Glutamatergic neuron (in vitro differentiated cells): Measurements from ENCODE around the gene TOP3A. TPM values are rescaled to one million over a fixed set of nuclear protein-coding genes. Genes with fewer than 3 reads are reported as not detected.

Experiments
- DNase-seq: peaks from one replicate; pipeline ENCODE4 v3.0.0; 2022
- H3K27ac Mint-ChIP-seq: one replicate; pipeline ENCODE4 v1.8.0; 2020; ENCODE audit warnings: mild to moderate bottlenecking, mixed read lengths, inconsistent platforms; ENCODE audit not compliant: unreplicated experiment
- H3K27me3 Mint-ChIP-seq: one replicate; pipeline ENCODE4 v1.8.0; 2020; ENCODE audit warnings: mild to moderate bottlenecking, moderate library complexity, mixed read lengths, inconsistent platforms; ENCODE audit not compliant: unreplicated experiment
- H3K36me3 Mint-ChIP-seq: one replicate; pipeline ENCODE4 v1.8.0; 2020; ENCODE audit warnings: mild to moderate bottlenecking, mixed read lengths, inconsistent platforms; ENCODE audit not compliant: unreplicated experiment
- H3K4me1 Mint-ChIP-seq: one replicate; pipeline ENCODE4 v1.8.0; 2020; ENCODE audit warnings: mild to moderate bottlenecking, low read depth, mixed read lengths, inconsistent platforms; ENCODE audit not compliant: unreplicated experiment
- H3K4me3 Mint-ChIP-seq: one replicate; pipeline ENCODE4 v1.8.0; 2020; ENCODE audit warnings: mild to moderate bottlenecking, mixed read lengths, inconsistent platforms; ENCODE audit not compliant: unreplicated experiment
- H3K9me3 Mint-ChIP-seq: one replicate; pipeline ENCODE4 v1.8.0; 2020; ENCODE audit warnings: mild to moderate bottlenecking, moderate library complexity, mixed read lengths, inconsistent platforms; ENCODE audit not compliant: unreplicated experiment
- CTCF ChIP-seq: fragments of 200-600 bp; sonication (generic); IDR thresholded peaks from one replicate; pipeline ENCODE4 v1.5.0; 2021; ENCODE audit not compliant: partially characterized antibody, unreplicated experiment
- total RNA-seq: library from RNA; stranded (reverse); fragmentation: NEBNext Ultra II Directional; extraction: Animal tissue kit (Norgen Biotek cat#: 25700); gene quantifications from one replicate; pipeline ENCODE4 v1.2.1, GENCODE V29; 2021; ENCODE audit not compliant: unreplicated experiment

The TOP3A gene
- total RNA-seq, 1 donor from 2014 or later, result 58.6 TPM

GRCh38 chr17:18250259-18250658 lies 64.5 kb downstream of the TOP3A start:
- peaks cover 7% of the 10 kb centered on the region for H3K4me1 Mint-ChIP-seq
- no peak for TF ChIP-seq CTCF
- no peaks in the 10 kb centered on the region for H3K36me3 Mint-ChIP-seq
- no peak for DNase-seq
- no peak overlapping the region for H3K27ac Mint-ChIP-seq
- no peak overlapping the region for H3K4me3 Mint-ChIP-seq
- peaks cover 16% of the 10 kb centered on the region for H3K27me3 Mint-ChIP-seq
- peaks cover 8% of the 10 kb centered on the region for H3K9me3 Mint-ChIP-seq

DNA sequence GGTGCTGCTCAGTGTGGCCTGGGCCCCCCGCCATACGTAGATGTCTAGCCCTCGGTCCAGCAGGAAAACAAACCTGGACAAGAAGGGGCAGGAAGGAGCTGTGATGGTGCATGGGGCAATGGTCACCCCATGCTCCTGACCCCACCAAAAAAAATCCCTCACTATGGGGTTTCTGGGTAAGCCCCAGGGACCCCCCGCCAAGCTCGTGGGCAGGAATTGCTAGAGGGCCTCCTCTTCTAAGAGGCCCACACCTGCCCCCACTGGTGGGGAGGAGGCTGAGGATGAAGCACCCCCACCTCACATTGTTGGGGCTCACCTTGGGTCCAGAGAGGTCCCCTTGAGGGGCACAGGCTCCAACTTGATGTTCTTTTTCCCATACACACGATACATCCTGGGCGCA lies 66.0 kb downstream of the TOP3A start:
- no peak for DNase-seq
- Mint-ChIP-seq H3K36me3 (no peaks in the 10 kb centered on the region), H3K9me3 (peaks cover 8% of the 10 kb centered on the region), H3K27ac (no peak overlapping the region), H3K4me1 (peaks cover 7% of the 10 kb centered on the region), H3K4me3 (no peak overlapping the region), H3K27me3 (peaks cover 16% of the 10 kb centered on the region)
- TF ChIP-seq CTCF, result no peak

GRCh38 chr17:18248300-18248731 lies 66.5 kb downstream of the TOP3A start:
- H3K9me3 Mint-ChIP-seq, result peaks cover 8% of the 10 kb centered on the region

DNA sequence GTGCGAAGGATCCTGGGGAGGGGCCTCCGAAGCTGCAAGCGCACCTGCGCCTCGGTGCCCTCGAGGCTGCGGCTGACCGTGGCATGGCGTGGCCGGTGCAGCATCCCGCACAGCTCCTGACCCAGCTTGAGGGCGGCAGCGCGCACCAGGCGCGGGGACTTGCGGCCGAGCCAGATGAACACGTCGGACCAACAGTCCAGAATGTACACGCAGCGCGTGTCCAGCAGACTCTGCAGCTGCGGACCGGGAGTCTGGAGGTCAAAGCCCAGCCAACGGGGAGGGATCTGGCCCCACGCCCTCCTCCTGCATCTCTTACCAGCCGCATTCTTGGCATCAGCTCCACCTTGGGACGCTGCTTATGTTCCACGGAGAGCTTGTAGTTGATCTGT lies 67.2 kb downstream of the TOP3A start:
- peaks cover 7% of the 10 kb centered on the region for H3K4me1 Mint-ChIP-seq
- peak overlapping the region; percentile 52 for H3K4me3 Mint-ChIP-seq
- DNase-seq, result no peak
- H3K9me3 Mint-ChIP-seq, result peaks cover 8% of the 10 kb centered on the region
- no peak for TF ChIP-seq CTCF
- H3K27ac Mint-ChIP-seq, result no peak overlapping the region
- no peaks in the 10 kb centered on the region for H3K36me3 Mint-ChIP-seq
- peaks cover 15% of the 10 kb centered on the region for H3K27me3 Mint-ChIP-seq

More at GRCh38 chr17:18248300-18248731, 66.5 kb downstream of the TOP3A start:
- DNase-seq, result peak; percentile 78
- Mint-ChIP-seq H3K4me1 (peaks cover 7% of the 10 kb centered on the region), H3K36me3 (no peaks in the 10 kb centered on the region), H3K27me3 (peaks cover 18% of the 10 kb centered on the region), H3K4me3 (peak overlapping the region; percentile 52), H3K27ac (peak overlapping the region; percentile 55)
- TF ChIP-seq CTCF, result peak; percentile 59

GRCh38 chr17:18246880-18247612 lies 67.7 kb downstream of the TOP3A start:
- Mint-ChIP-seq H3K4me3 (peak overlapping the region; percentile 76), H3K36me3 (no peaks in the 10 kb centered on the region), H3K27me3 (peaks cover 15% of the 10 kb centered on the region), H3K9me3 (peaks cover 8% of the 10 kb centered on the region), H3K27ac (peak overlapping the region; percentile 82), H3K4me1 (peaks cover 7% of the 10 kb centered on the region)
- TF ChIP-seq CTCF, result no peak
- peak; percentile 85 for DNase-seq
